Right renal cortex interstitium (tissue), 3 donors: Measurements from ENCODE around the gene KIF20A. TPM values are rescaled to one million over a fixed set of nuclear protein-coding genes. Genes with fewer than 3 reads are reported as not detected.
A peak's percentile ranks its signal among the peaks of the same experiment; 100 is the strongest.
"Not testable (repeated sequence)": the region's sequence is repeated elsewhere in the genome, so short reads cannot be mapped to it uniquely, and the experiment has no call there.

Experiments used
- DNase-seq, 3 donors: peaks; one replicate each; pipeline ENCODE4 v3.0.0-alpha.2; 2013; ENCODE audit warnings: low read depth in 3 of 3, low spot score in 2 of 3
- polyA plus RNA-seq, 3 donors: library from polyadenylated mRNA; unstranded; fragments of 120-200 nt; gene quantifications; one replicate each; pipeline ENCODE4 v1.2.1, GENCODE V29; 2013; ENCODE audit not compliant: insufficient read length in 3 of 3

KIF20A gene
- polyA plus RNA-seq, 3 donors: 44.0 to 47.8 (median 47.0) TPM

- no peak for DNase-seq
Measured at GRCh38 chr5:138180841-138181240, 1.9 kb downstream of the KIF20A start.

GRCh38 chr5:138182808-138183207 lies 3.9 kb downstream of the KIF20A start:
- DNase-seq: no peak

GRCh38 chr5:138186002-138186447 lies 7.1 kb downstream of the KIF20A start:
- DNase-seq: no peak

DNA sequence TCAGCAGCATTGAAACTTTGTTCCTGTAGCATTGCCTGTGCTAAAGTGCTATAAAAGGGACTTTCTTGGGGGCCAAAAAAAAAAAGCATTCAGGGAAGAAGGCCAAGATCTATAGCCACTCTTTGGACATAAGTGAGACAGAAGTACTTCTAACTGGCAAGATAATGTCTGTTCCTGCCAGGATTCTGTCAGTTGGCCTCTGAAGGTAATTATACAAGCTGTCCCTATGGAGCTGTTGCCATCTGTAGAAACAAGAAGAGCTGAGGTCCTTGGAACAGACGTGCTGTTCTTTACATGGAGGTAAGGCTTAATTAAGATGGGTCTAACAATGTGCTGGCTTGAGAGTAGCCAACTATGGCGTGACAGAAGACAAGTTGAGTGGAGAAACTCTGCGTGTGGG lies 9.7 kb downstream of the KIF20A start:
- DNase-seq: no peak

GRCh38 chr5:138192826-138193225 lies 13.9 kb downstream of the KIF20A start:
- no peak for DNase-seq

GRCh38 chr5:138193859-138194258 lies 14.9 kb downstream of the KIF20A start:
- not testable (repeated sequence) for DNase-seq

DNA sequence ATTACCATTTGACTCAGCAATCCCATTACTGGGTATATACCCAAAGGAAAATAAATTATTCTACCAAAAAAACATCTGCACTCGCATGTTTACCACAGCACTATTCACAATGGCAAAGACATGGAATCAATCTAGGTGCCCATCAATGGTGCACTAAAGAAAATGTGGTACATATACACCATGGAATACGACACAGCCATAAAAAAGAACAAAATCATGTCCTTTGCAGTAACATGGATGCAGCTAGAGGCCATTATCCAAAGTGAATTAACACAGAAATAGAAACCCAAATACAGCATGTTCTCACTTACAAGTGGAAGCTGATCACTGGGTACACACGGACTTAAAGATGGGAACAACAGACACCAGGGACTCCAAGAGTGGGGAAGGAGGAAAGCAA lies 32.1 kb downstream of the KIF20A start:
- DNase-seq: no peak

- peak in 1 of 3 donors; percentile 20 for DNase-seq
Measured at GRCh38 chr5:138212828-138213160, 33.9 kb downstream of the KIF20A start.

DNA sequence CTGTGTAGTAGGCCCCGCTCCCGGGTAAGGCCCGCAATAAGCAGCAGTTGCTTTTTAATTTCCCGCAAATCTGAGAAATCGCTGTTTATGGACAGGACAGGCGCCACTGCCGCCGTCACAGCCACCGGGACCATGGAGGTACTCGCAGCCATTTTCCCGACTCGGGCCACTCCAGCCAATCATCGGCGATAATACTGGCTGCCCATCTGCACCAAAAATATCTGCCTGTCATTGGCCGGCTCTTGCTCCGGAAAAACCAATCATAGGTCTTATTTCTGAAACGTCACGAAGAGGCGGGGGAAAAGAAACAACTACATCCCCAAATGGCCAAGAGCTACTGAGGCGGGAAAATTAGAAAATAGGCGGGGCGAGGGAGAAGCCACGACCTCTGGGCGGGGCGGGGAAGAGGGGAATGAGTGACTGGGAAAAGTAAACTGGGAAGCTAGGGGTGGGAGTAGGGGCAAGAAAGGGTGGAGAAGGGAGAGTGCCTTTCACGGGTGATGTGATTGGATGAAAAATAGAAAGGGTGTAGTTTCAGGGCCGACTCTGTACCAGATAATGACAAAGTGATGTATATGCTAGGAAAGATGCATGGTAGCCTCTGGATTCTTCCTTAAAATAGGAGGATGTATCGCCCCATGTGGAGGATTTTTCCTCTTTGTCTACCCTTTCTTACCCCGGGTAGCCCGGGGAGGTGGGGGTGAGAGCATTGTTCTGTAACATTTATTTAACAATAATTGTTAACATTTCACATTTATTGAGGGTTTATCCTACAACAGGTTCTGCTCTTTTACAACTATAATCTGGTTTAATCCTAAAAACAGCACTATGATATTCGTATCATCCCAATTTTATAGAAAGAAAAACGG lies 34.5 kb downstream of the KIF20A start, which contains the start of gene CDC23:
CDC23 (minus strand) TSS at position 163 of the 869 bp plus-strand sequence; CDS start at position 152, 11 bp downstream.
- peak; percentile 96 to 99 (median 99) for DNase-seq

GRCh38 chr5:138216799-138217198 lies 37.9 kb downstream of the KIF20A start:
- no peak for DNase-seq

DNA sequence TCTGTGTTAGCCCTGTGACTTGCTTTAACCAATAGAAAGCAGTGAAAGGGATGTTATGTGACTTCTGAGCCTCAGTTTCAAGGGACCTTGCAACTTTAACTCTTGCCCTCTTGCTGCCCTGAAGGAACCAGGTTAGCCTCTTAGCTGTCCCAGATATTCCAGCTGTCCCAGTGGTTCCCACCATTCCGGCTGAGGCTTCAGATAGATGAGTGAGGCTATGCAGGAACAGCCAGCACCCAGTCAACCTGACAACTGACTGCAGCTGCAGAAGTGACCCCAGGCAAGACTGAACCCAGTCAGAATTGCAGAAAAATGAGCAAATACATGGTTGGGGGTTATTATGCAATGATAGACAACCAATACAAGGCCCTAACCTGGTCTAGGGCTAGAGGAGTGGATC lies 44.6 kb downstream of the KIF20A start:
- DNase-seq: no peak

GRCh38 chr5:138224712-138225111 lies 45.8 kb downstream of the KIF20A start:
- no peak for DNase-seq

DNA sequence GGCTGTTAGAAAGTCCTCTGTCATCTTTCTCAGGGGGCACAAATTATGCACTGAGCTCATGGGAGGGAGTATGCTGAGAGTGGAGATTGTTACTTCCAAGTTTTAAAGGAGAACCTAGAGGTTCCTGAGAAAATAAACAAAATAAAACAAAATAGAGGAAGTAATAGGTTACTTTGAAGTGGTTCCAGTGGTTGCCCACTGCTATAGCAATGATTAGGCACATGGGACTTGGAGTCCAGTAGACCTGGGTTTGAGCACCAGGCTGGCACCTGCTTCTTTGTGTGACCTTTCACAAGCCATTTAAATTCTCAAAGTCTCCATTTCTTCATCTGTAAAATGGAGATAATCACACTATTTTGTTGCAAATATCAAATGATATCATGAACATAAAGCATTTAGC lies 48.0 kb downstream of the KIF20A start:
- DNase-seq: no peak

DNA sequence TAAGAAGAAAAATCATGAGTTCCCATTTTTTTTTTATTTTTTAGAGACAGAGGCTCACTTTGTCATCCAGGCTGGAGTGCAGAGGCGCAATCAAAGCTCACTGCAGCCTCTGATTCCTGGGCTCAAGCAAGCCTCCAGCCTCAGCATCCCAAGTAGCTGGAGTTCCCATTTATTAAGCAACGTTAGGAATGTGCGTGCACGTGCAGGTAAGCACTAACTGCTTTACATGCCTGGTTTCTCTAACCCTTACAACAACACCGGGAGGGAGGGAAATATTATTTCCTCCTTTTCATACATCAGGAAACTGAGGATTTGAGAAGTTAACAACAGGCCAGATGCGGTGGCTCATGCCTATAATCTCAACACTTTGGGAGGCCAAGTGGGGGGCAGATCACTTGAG lies 50.5 kb downstream of the KIF20A start:
- no peak for DNase-seq

DNA sequence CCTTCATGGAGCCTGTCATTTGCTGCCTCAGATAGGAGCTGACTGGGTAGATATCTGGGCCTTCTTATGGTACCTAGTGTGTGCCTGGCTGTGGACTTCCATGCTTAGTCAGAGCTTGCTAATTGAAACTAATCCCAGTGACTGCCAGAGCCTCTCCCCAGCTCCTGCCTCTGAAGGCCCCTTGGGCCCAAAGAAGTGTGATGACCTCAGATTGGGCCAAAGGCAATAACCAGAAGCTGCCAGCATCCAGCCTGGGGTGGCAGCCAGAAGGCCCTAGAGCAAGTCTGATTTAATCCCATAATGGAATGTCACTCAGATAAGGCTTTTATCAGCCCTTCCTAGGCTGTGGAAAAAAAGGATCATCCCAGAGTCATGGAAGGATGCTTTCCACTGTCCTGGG lies 51.3 kb downstream of the KIF20A start:
- DNase-seq: no peak

GRCh38 chr5:138230981-138231589 lies 52.2 kb downstream of the KIF20A start:
- DNase-seq: no peak

DNA sequence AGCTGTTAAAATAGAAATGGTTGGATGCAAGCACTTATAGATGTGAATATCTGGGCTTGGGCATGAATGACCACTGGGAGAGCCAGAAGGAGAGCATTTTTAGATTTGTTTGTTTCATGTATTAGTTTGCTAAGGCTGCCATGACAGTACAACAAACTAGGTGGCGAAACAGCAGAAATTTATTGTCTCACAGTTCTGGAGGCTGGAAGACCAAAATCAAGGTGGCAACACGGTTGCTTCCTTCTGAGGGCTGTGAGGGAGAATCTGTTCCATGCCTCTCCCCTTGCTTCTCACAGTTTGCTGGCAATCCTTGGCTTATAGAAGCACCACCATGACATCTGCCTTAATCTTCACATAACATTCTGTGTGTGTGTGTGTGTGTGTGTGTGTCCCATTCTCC lies 54.4 kb downstream of the KIF20A start:
- no peak for DNase-seq

DNA sequence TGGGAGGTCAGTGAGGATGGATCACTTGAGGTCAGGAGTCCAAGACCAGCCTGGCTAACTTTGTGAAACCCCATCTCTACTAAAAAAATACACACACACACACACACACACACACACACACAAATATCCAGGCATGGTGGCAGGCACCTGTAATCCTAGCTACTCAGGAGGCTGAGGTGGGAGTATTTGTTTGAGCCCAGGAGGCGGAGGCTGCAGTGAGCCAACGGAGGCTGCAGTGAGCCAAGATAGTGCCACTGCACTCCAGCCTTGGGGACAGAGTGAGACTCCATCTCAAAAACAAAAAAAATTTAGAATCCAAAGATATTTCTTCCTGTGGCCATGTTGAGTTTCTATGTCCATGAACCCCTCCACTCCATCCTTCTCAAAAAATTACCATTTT lies 55.7 kb downstream of the KIF20A start:
- DNase-seq: no peak
